Epithelial cell of prostate (primary cell): ENCODE data around the gene PAK1.
A peak's percentile ranks its signal among the peaks of the same experiment; 100 is the strongest.
"Not testable (repeated sequence)": the region's sequence is repeated elsewhere in the genome, so short reads cannot be mapped to it uniquely, and the experiment has no call there.

Experiments used
- DNase-seq: peaks from one replicate; pipeline ENCODE4 v3.0.0-alpha.2; 2011; ENCODE audit warnings: low read depth, low spot score
- H3K27ac ChIP-seq: fragments of 450-650 bp; 2 replicates; pipeline ENCODE4 v1.5.1; 2017; ENCODE audit warnings: mild to moderate bottlenecking

Gene PAK1

GRCh38 chr11:77410076-77410827 is 63.6 kb downstream of the PAK1 start:
- no peak overlapping the region for H3K27ac ChIP-seq
- no peak for DNase-seq

GRCh38 chr11:77409046-77409445 is 64.8 kb downstream of the PAK1 start:
- H3K27ac ChIP-seq, result no peak overlapping the region
- no peak for DNase-seq

- peak overlapping the region; percentile 24 for H3K27ac ChIP-seq
- no peak for DNase-seq
Measured at GRCh38 chr11:77407613-77408012, 66.3 kb downstream of the PAK1 start.

GRCh38 chr11:77406396-77406795 is 67.5 kb downstream of the PAK1 start:
- no peak overlapping the region for H3K27ac ChIP-seq
- no peak for DNase-seq

- no peak for DNase-seq
Measured at GRCh38 chr11:77403211-77403610, 70.7 kb downstream of the PAK1 start.

GRCh38 chr11:77402218-77402556 is 71.7 kb downstream of the PAK1 start:
- DNase-seq, result no peak
- H3K27ac ChIP-seq, result peak overlapping the region; percentile 69

More at GRCh38 chr11:77403211-77403610, 70.7 kb downstream of the PAK1 start:
- H3K27ac ChIP-seq, result no peak overlapping the region

- peak overlapping the region; percentile 69 for H3K27ac ChIP-seq
- no peak for DNase-seq
Measured at GRCh38 chr11:77401486-77402217, 72.2 kb downstream of the PAK1 start.

GRCh38 chr11:77400775-77401449 is 73.0 kb downstream of the PAK1 start:
- H3K27ac ChIP-seq, result peak overlapping the region; percentile 69
- no peak for DNase-seq

GRCh38 chr11:77400271-77400670 is 73.6 kb downstream of the PAK1 start:
- H3K27ac ChIP-seq, result no peak overlapping the region
- no peak for DNase-seq

GRCh38 chr11:77397631-77398030 is 76.3 kb downstream of the PAK1 start:
- H3K27ac ChIP-seq, result no peak overlapping the region

GRCh38 chr11:77396911-77397310 is 77.0 kb downstream of the PAK1 start:
- no peak overlapping the region for H3K27ac ChIP-seq
- DNase-seq, result no peak

More at GRCh38 chr11:77397631-77398030, 76.3 kb downstream of the PAK1 start:
- no peak for DNase-seq

GRCh38 chr11:77396305-77396704 is 77.6 kb downstream of the PAK1 start:
- no peak overlapping the region for H3K27ac ChIP-seq
- no peak for DNase-seq

- H3K27ac ChIP-seq, result no peak overlapping the region
- DNase-seq, result no peak
Measured at GRCh38 chr11:77395460-77396173, 78.3 kb downstream of the PAK1 start.

- DNase-seq, result no peak
- no peak overlapping the region for H3K27ac ChIP-seq
Measured at GRCh38 chr11:77392842-77393241, 81.1 kb downstream of the PAK1 start.

GRCh38 chr11:77387701-77388100 is 86.2 kb downstream of the PAK1 start:
- DNase-seq, result no peak

GRCh38 chr11:77386178-77386577 is 87.7 kb downstream of the PAK1 start:
- DNase-seq, result no peak
- H3K27ac ChIP-seq, result no peak overlapping the region

More at GRCh38 chr11:77387701-77388100, 86.2 kb downstream of the PAK1 start:
- H3K27ac ChIP-seq, result no peak overlapping the region

GRCh38 chr11:77385255-77385771 is 88.6 kb downstream of the PAK1 start:
- not testable (repeated sequence) for DNase-seq, H3K27ac ChIP-seq

GRCh38 chr11:77384571-77384970 is 89.3 kb downstream of the PAK1 start:
- DNase-seq, result no peak
- H3K27ac ChIP-seq, result no peak overlapping the region

GRCh38 chr11:77383349-77383748 is 90.5 kb downstream of the PAK1 start:
- not testable (repeated sequence) for H3K27ac ChIP-seq, DNase-seq
